ENCODE data around the gene OR7G2.

GRCh38 chr19:9148697-9149096 lies 41.4 kb upstream of the OR7G2 start:
- TF ChIP-seq POLR2AphosphoS5 (IDR thresholded peaks at IDR 0.05; ENCODE audit: borderline replicate concordance, low read depth, low read length) (no peak), EZH2 (IDR thresholded peaks at IDR 0.05) (no peak), FOXP2 (optimal IDR thresholded peaks at IDR 0.05; ENCODE audit: control extremely low read depth, extremely low read length, insufficient read depth) (no peak)
